K562 (cell line): Measurements from ENCODE around the gene ACBD5. TPM values are rescaled to one million over a fixed set of nuclear protein-coding genes. Genes with fewer than 3 reads are reported as not detected.

Experiments
- ATAC-seq: fragments of 200-7000 bp; cut with Tn5 transposase; 3 replicates; pipeline ENCODE4 v1.9.1; 2020; ENCODE audit warnings: moderate library complexity
- BruUV-seq: library from RNA; stranded (reverse); fragments of 400-500 nt; replicated peaks from 2 replicates; lab custom pipeline; 2021; lab: Mats Ljungman, UMichigan
- CTCF ChIA-PET: fragments of 300-600 bp; formaldehyde crosslinking; extraction: SDS; loops from one replicate; lab custom pipeline; 2021; ENCODE audit warnings: low intra/inter-chr PET ratio; lab: Yijun Ruan, JAX
- POLR2A ChIA-PET: fragments of 300-600, 350-650 bp; sonication (Branson Sonifier 250); formaldehyde crosslinking; extraction: SDS; loops from one replicate; lab custom pipeline; 2021; ENCODE audit warnings: antibody characterized with exemption, inconsistent platforms; lab: Yijun Ruan, JAX
- DNase-seq, 4 experiments: peaks; one replicate each; pipeline versions ENCODE4 v3.0.0 to v3.0.0-alpha.2; 2011 to 2018; ENCODE audit warnings: low spot score in 3 of 4, mixed read lengths in 3 of 4; ENCODE audit errors: extremely low read depth in 1 of 4
- FAIRE-seq: peaks from 2 replicates; lab custom pipeline; 2011; peaks lifted over from hg19 to GRCh38; lab: Jason Lieb, UNC
- H2AFZ ChIP-seq: 2 replicates; pipeline ENCODE4 v1.6.0; 2011; ENCODE audit warnings: low read depth, low read length, control low read depth, inconsistent platforms
- H3K27ac ChIP-seq: fragments of 200-600 bp; 3 replicates; pipeline ENCODE4 v1.8.0; 2011; ENCODE audit warnings: low read depth, mild to moderate bottlenecking, control low read depth, inconsistent platforms, low read length, moderate library complexity, mixed read lengths; ENCODE audit errors: extremely low read depth
- H3K27me3 ChIP-seq, 2 experiments: fragments of 300-600 bp in 1 of 2; 2 replicates in 1 of 2; 3 replicates in 1 of 2; pipeline versions ENCODE4 v1.6.0 to v1.8.0; 2011; ENCODE audit warnings: inconsistent platforms in 2 of 2, low read length in 2 of 2, mild to moderate bottlenecking in 1 of 2, mixed read lengths in 1 of 2, moderate library complexity in 1 of 2; ENCODE audit not compliant: control insufficient read depth in 2 of 2, insufficient read depth in 2 of 2
- H3K36me3 ChIP-seq: fragments of 300-600 bp; 3 replicates; pipeline ENCODE4 v1.8.0; 2011; ENCODE audit warnings: mild to moderate bottlenecking, low read length, inconsistent platforms; ENCODE audit not compliant: control insufficient read depth, insufficient read depth
- H3K4me1 ChIP-seq, 2 experiments: fragments of 200-600 bp in 1 of 2; replicated peaks in 1 of 2; 2 replicates in 1 of 2; 3 replicates in 1 of 2; pipeline versions ENCODE4 v1.5.1 to v1.8.0; 2011; ENCODE audit warnings: inconsistent platforms in 2 of 2, low read length in 2 of 2, mild to moderate bottlenecking in 1 of 2, mixed read lengths in 1 of 2, moderate library complexity in 1 of 2; ENCODE audit not compliant: control insufficient read depth in 2 of 2, insufficient read depth in 2 of 2
- H3K4me2 ChIP-seq: 2 replicates; pipeline ENCODE4 v1.6.1; 2011; ENCODE audit warnings: low read length, control low read depth, inconsistent platforms, mixed read lengths; ENCODE audit not compliant: insufficient read depth
- H3K4me3 ChIP-seq: fragments of 200-600 bp; sonication (generic), shearing (Covaris generic); 2 replicates; pipeline ENCODE4 v1.5.1; 2016; ENCODE audit warnings: control low read depth, inconsistent platforms
- H3K79me2 ChIP-seq: fragments of 200-600 bp; 3 replicates; pipeline ENCODE4 v1.8.0; 2011; ENCODE audit warnings: low read length, inconsistent platforms; ENCODE audit not compliant: control insufficient read depth, insufficient read depth
- H3K9ac ChIP-seq, 2 experiments: 2 replicates each; pipeline versions ENCODE4 v1.6.0 to v1.6.1; 2011; ENCODE audit warnings: low read depth in 2 of 2, low read length in 2 of 2, control low read depth in 1 of 2, inconsistent platforms in 1 of 2, mild to moderate bottlenecking in 1 of 2, mixed read lengths in 1 of 2; ENCODE audit not compliant: insufficient read depth in 1 of 2
- H3K9me1 ChIP-seq: one replicate; pipeline ENCODE4 v1.6.0; 2011; ENCODE audit warnings: inconsistent platforms, mild to moderate bottlenecking, low read length, moderate library complexity; ENCODE audit not compliant: control insufficient read depth, insufficient read depth
- H3K9me3 ChIP-seq: replicated peaks from 2 replicates; pipeline ENCODE4 v1.5.1; 2011; ENCODE audit warnings: low read depth, low read length, inconsistent platforms; ENCODE audit not compliant: control insufficient read depth, insufficient read depth
- H4K20me1 ChIP-seq: replicated peaks from 2 replicates; pipeline ENCODE4 v1.6.1; 2011; ENCODE audit warnings: low read length, inconsistent platforms, mixed read lengths; ENCODE audit not compliant: control insufficient read depth, insufficient read depth
- BRD4 ChIP-seq: fragments of 200-600 bp; sonication (generic); IDR thresholded peaks from 2 replicates; pipeline ENCODE4 v1.6.1; 2017; ENCODE audit warnings: inconsistent platforms
- CEBPB ChIP-seq: fragments of 450-650 bp; IDR thresholded peaks from 2 replicates; pipeline ENCODE4 v1.6.1; 2016; ENCODE audit warnings: missing genetic modification characterization, missing compliant biosample characterization
- CEBPG ChIP-seq, 3 experiments: fragments of 200-800 bp in 1 of 3; sonication (Bioruptor generic) in 1 of 3; sonication (generic) in 1 of 3; formaldehyde crosslinking in 1 of 3; IDR thresholded peaks in 2 of 3; conservative IDR thresholded peaks in 1 of 3; 2 replicates each; pipeline versions ENCODE4 v1.6.1 to v1.8.0; 2016 to 2022; ENCODE audit warnings: missing compliant biosample characterization in 2 of 3, missing genetic modification characterization in 2 of 3, mild to moderate bottlenecking in 1 of 3, missing genetic modification reagents in 1 of 3
- DDX20 ChIP-seq: fragments of 450-650 bp; IDR thresholded peaks from 2 replicates; pipeline ENCODE4 v1.6.1; 2016; ENCODE audit warnings: missing genetic modification characterization, low read depth, mild to moderate bottlenecking, missing compliant biosample characterization, moderate library complexity
- FOSL1 ChIP-seq: fragments of 200-800 bp; sonication (Bioruptor generic); conservative IDR thresholded peaks from 2 replicates; pipeline ENCODE4 v1.6.1; 2016; ENCODE audit warnings: missing genetic modification characterization, missing compliant biosample characterization
- NONO ChIP-seq, 2 experiments: fragments of 200-400 bp in 1 of 2; fragments of 450-650 bp in 1 of 2; formaldehyde crosslinking in 1 of 2; IDR thresholded peaks; 2 replicates each; pipeline ENCODE4 v1.6.1; 2017; ENCODE audit warnings: low read depth in 2 of 2, mild to moderate bottlenecking in 2 of 2, moderate library complexity in 2 of 2, low read length in 1 of 2
- ZNF512 ChIP-seq: IDR thresholded peaks from 2 replicates; pipeline ENCODE4 v1.6.1; 2016; ENCODE audit warnings: missing genetic modification characterization, missing compliant biosample characterization
- WGBS: fragments of 100-300 bp; shearing (Covaris generic); methylation state at CpG from one replicate; pipeline ENCODE4 v1.1.6; 2016; ENCODE audit warnings: low coverage, mixed read lengths; ENCODE audit not compliant: insufficient coverage; ENCODE audit errors: missing lambda C conversion rate; 5-methylcytosine and 5-hydroxymethylcytosine counted together
- in situ Hi-C: fragments of 300-500 bp; cut with MboI; formaldehyde crosslinking; loops from 4 replicates; pipeline ENCODE4 v1.15.0; 2018; ENCODE audit warnings: inconsistent platforms, mixed read lengths
- intact Hi-C: fragments of 100-400 bp; cut with micrococcal nuclease; formaldehyde crosslinking; loops from 2 replicates; pipeline ENCODE4 v1.14.2; 2022
- polyA plus RNA-seq, 8 experiments: library from polyadenylated mRNA; depleted of rRNA in 4 of 8; stranded (reverse) in 5 of 8; unstranded in 3 of 8; fragments of >200 nt; fragmentation: Nextera tagmentation in 2 of 8; fragmentation: Illumina TruSeq in 1 of 8; extraction: Ambion mirVana in 2 of 8; extraction: Trizol in 1 of 8; gene quantifications; 2 replicates each; pipeline versions ENCODE4 v1.2.1 to v1.2.3, GENCODE V29; 2011 to 2014; ENCODE audit warnings: inconsistent platforms in 1 of 8, missing spikeins in 1 of 8
- total RNA-seq, 7 experiments: library from RNA; depleted of rRNA in 6 of 7; stranded (reverse); fragments of >200 nt in 6 of 7; fragmentation: Illumina TruSeq in 2 of 7; extraction: Trizol in 2 of 7; gene quantifications; 2 replicates each; pipeline versions ENCODE4 v1.2.1 to v1.2.3, GENCODE V29; 2011 to 2021; ENCODE audit warnings: low replicate concordance in 1 of 7

The ACBD5 gene
- total and polyA plus RNA-seq, 9 of the 15 experiments (the other 6 are each of a cell fraction or from before 2014, with no cell fraction given), result 1.5 to 10.3 (median 7.8) TPM

- no peak for TF ChIP-seq CEBPG (CRISPR knock-in tag; IDR thresholded peaks at IDR 0.05)
- TF ChIP-seq CEBPG (tag; conservative IDR thresholded peaks at IDR 0.05 in 1 of 2, IDR thresholded peaks at IDR 0.05 in 1 of 2), result peak; percentile 40 to 70; a peak in 2 of 4 replicates
- 0 out of 2 replicates have a peak, but pooled peaks have one; percentile 14 for TF ChIP-seq ZNF512 (tag)
- 0 out of 4 replicates have a peak, but pooled peaks of 1 of the 2 experiments have one; percentile 7 for TF ChIP-seq NONO (IDR thresholded peaks at IDR 0.05; ENCODE audit: low read depth in 2 of 2, low read length in 1 of 2)
- peak; percentile 19; the same call in 1 of the 2 replicates for TF ChIP-seq BRD4
- no peak for TF ChIP-seq FOSL1 (tag)
- no peak for TF ChIP-seq DDX20 (tag)
- peak; percentile 24; the same call in 1 of the 2 replicates for TF ChIP-seq CEBPB (tag)
- in situ Hi-C loops (no loop called here), intact Hi-C loops (loop anchor here (10.0 kb wide), 1 partner anchor 289 kb away; the partner anchor contains the start of gene ABI1)
- Histone ChIP-seq H3K4me1 (peaks cover 7 to 16% of the 10 kb centered on the region in 2 experiments; a peak in 4 of 5 replicates), H2AFZ (no peak overlapping the region), H3K4me3 (peak overlapping the region; percentile 70), H3K27me3 (no peaks in the 10 kb centered on the region), H3K9me1 (no peaks in the 10 kb centered on the region), H4K20me1 (peaks cover 9% of the 10 kb centered on the region; the same call in 1 of the 2 replicates), H3K27ac (peak overlapping the region; percentile 98), H3K79me2 (peaks cover 98% of the 10 kb centered on the region), H3K9ac (peak overlapping the region; percentile 98 to 100; a peak in 3 of 4 replicates), H3K9me3 (no peaks in the 10 kb centered on the region), H3K36me3 (peaks cover 41% of the 10 kb centered on the region), H3K4me2 (peak overlapping the region; percentile 97)
- ATAC-seq (no peak), FAIRE-seq (no peak), DNase-seq (no peak)
- BruUV-seq, result no TSS peak
- ChIA-PET POLR2A (interaction anchor here (0.9 to 2.3 kb wide), 5 partner anchors 10 to 25 kb away, joined by 3 to 12 read pairs (median 7); no protein-coding TSS in a partner anchor), CTCF (no interaction called here)
- WGBS, result 0% methylated on average over 6 of the region's 6 CpGs
Measured at GRCh38 chr10:27153329-27153728, 87.3 kb downstream of the ACBD5 start.
